T-helper 22 cell (primary cell): ENCODE results near the gene IRAK1BP1.
"Not testable (repeated sequence)": the region's sequence is repeated elsewhere in the genome, so short reads cannot be mapped to it uniquely, and the experiment has no call there.

Source experiments
- DNase-seq: peaks from one replicate; pipeline ENCODE4 v3.0.0-alpha.2; 2020; ENCODE audit warnings: low read depth

The IRAK1BP1 gene, protein sequence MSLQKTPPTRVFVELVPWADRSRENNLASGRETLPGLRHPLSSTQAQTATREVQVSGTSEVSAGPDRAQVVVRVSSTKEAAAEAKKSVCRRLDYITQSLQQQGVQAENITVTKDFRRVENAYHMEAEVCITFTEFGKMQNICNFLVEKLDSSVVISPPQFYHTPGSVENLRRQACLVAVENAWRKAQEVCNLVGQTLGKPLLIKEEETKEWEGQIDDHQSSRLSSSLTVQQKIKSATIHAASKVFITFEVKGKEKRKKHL

GRCh38 chr6:78867370-78868040, at the start of gene IRAK1BP1:
Gene IRAK1BP1, plus strand, starts transcription at chr6:78867551. Its CDS starts 26 bp downstream, at chr6:78867577.
- peak; percentile 14 for DNase-seq

DNA sequence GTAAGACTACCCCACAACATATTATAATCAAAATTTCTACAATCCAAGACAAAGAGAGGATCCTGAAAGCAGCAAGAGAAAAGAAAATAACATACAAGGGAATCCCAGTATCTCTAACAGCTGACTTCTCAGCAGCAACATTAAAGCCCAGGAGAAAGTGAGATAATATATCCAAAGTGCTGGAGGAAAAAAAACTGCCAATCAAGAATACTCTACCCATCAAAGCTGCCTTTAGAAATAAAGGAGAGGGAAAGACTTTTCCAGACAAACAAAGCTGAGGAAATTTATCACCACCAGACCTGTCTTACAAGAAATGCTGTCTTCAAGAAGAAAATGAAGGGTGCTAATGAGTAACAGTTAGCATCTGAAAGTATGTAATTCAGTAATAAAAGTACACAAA, 43.3 kb upstream of the IRAK1BP1 start:
- DNase-seq, result no peak

DNA sequence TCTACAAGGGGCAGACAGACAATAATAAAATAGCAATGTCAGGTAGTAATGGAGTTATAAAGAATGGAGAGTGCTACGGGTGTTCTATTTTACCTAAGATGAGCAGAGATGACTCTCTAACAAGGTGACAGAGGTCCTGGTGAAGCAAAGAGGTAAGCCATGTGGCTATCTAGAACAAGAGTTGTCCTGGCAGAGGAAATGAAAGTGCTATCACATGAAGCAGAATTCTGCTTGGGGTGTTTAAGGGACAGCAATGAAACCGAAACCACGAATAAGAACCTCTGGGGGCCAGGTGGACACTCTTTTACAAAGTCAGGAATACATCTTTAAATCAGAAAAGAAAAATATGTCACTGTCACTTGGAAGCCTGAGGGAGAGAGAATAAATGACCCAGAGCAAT, 37.9 kb upstream of the IRAK1BP1 start:
- DNase-seq, result no peak

DNA sequence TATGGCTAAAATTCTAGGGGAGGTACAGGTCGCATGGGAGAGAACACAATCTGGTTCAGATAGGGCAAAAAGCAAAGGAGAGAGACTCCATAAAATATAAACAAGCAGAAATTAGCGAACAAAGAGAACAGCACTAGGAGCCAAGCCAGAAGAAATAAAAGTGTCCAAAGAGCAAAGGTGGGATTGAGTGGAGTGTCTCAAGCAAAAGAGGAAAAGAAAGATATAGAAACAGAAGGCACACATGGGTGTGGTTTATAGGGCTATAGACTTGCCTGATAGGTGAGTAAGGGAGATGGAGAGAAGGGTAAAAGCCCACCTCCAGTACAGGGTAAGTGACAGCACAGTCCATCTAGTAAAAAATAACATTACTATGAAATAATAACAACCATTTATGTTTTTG, 36.5 kb upstream of the IRAK1BP1 start:
- DNase-seq, result no peak

GRCh38 chr6:78831492-78831891, 35.9 kb upstream of the IRAK1BP1 start:
- no peak for DNase-seq

DNA sequence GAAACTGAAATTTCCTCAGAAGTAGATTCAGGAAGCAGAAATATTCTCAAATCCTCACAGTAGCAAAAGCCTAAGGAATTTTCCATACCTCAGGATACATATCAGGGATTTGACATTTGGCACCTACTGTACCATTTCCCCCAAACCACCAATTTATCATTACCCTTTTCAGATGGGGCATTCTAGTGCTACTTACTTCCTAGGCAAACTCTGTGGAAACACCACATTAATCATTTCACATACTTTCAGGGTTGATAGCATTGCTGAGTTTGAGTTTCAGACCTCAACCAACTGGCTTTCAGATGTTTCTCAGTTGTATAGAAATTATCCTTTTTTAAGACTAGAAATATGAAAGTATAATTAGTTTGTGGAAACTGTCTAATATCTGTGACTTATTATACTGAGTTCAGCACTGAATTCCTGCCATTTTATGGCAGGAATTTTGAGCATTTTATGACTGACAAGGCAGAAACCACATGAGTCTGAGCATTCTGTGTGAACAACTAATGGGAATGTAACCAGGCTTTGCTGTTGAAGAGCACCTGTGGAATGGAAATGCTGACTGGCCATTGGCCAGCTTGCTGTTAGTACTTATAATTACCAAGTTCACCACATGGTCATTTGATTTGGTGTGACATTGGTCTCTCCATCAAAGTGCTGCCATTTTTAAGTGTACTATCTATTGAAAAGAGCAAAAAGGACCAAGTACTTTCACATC, 35.1 kb upstream of the IRAK1BP1 start:
- DNase-seq, result no peak

- no peak for DNase-seq
Observed at GRCh38 chr6:78835817-78836216, 31.5 kb upstream of the IRAK1BP1 start.

- DNase-seq, result no peak
Observed at GRCh38 chr6:78836598-78836997, 30.8 kb upstream of the IRAK1BP1 start.

GRCh38 chr6:78841111-78841510, 26.2 kb upstream of the IRAK1BP1 start:
- DNase-seq, result no peak

DNA sequence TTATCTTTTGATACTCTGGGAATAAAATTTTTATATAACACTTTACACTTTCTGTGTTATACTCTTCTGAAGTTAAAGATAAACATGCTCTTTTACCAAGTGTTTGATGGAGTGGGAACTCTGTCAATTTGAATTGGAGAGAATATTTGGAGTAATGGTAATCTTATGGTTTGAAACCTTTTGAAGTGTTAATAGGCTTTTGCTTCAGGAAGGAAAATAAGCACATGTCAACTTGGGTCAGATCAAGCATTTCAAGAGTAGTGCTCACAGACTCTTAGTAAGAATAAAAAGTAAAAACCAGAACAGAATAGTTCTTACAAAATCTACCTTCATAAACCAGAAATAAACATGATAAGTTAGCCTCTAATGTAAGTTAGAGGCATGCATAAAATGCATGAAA, 24.4 kb upstream of the IRAK1BP1 start:
- DNase-seq, result no peak

DNA sequence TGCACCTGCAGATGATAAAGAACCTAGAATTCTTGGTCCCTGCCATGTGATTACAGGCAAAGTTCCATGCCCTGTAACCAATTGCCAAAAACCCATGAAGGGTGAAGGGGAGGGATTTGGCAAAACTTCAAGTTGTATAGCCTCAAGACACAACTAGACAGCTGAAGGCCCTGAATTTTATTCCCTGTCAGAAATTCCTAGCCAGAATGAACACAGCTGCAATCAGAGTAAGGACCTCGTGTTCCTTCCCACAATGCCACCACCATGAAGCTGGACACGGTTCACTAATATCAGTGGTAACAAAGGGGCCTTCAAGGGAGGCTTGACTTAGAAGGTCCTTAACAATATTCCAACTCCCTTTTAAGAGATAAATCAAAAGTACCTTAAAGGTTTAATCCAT, 22.5 kb upstream of the IRAK1BP1 start:
- no peak for DNase-seq

DNA sequence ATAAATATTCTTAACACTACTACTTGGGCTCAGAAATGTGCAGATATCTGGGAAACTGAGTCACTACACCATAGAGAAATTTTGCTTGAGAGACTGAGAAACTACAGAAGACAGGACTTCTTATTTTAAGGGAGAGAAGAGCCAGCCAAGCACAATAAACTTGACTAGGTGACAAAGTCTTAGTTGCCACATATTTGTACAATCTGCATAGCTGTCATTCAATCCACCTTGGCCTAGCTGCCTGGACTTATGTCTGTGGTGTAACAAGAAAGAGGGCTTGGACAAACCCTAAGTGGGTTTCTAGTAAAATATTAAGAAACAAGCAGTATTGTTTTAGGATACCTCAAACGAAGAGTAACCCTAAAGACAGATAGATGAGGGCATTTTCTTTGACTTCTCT, 21.8 kb upstream of the IRAK1BP1 start:
- no peak for DNase-seq

DNA sequence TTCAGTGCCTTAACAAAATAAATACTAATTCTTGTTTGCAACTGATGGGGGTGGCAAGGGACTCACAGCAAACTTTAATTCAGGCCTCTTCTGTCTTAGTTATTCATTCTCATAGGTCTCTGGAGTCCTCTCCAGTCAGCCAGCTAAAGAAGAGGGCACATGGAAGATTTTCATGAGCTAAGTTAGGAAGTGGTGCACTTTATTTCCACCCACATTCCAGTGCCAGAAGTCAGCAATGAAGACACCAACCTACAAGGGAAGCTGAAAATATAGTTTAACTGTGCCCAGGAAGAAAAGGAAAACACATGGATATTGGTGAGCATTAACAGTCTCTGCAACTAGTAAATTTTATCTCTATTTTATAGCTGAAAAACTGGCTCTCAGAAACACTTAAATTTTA, 16.7 kb upstream of the IRAK1BP1 start:
- DNase-seq, result no peak

DNA sequence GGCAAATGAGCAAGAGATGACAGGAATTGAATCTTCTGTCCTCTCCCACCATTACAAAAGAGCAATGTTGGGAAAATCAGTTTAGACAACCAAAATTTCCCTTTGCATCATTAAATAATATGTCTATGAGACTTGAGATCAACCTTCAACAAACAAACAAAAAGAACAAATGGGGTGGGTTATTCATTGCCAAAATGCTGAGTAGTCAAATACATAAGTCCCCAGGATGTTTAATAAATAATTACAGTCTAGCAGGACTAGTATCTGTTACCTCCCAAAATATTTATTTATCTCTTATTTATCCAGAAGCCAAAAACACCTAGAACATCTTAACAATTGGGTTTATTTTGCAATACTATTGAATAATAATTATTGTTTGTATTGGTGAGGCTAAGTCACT, 16.2 kb upstream of the IRAK1BP1 start:
- DNase-seq, result no peak

- DNase-seq, result no peak
Observed at GRCh38 chr6:78854546-78854945, 12.8 kb upstream of the IRAK1BP1 start.

- DNase-seq, result not testable (repeated sequence)
Observed at GRCh38 chr6:78858339-78858938, 8.9 kb upstream of the IRAK1BP1 start.

GRCh38 chr6:78861509-78861908, 5.8 kb upstream of the IRAK1BP1 start:
- no peak for DNase-seq

DNA sequence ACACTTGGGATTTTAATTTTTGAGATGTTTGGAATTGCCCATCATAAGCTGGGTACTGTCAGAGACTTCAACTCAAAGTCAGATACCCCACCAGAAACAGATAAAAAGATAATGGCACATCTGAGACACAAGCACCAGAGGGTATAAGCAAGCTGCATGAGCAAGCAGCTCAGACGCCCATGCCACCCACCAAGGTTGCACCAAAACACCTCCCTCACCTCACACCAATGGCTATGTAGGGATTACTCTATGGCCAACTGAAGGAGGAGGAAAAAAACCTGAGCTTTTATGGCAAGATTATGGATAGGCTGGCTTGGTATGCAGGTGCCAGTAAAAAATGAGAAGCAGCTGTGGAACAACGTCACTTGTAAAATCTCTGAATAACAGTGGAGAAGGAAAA, 3.8 kb upstream of the IRAK1BP1 start:
- no peak for DNase-seq

GRCh38 chr6:78864957-78865356, 2.4 kb upstream of the IRAK1BP1 start:
- DNase-seq, result no peak

GRCh38 chr6:78867020-78867369, 356 bp upstream of the IRAK1BP1 start:
- DNase-seq, result no peak

DNA sequence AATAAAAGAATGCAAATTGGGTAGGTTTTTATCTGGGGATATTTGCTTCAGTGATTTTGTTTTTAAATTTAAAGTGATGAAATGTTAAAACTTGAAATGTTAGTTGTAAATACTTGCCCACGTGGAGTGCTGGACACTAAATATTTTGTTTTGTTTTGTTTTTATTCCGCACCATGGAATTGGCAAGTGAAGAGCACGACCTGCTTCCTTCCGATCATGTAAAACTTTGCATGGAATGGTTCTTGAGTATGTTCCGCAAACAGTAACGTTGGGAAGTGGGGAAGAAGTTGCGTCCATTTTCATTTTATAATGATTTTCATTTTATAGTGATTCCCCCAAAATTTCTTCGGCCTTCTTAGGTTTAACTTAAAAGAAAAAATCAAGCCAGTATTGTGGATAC, 765 bp downstream of the IRAK1BP1 start:
- no peak for DNase-seq

DNA sequence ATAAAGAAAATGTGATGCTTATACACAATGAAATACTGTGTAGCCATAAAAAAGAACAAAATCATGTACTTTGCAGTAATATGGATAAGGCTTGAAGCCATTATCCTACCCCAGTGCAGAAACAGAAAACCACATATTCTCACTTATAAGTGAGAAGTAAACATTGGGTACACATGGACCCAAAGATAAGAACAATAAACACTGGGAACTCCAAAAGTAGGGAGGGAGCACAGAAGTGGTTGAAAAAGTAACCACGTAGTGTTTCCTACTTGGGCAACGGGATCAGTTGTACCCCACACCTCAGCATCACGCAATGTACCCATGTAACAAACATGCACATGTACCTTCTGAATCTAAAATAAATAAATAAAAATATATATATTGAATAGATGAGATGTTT, 8.2 kb downstream of the IRAK1BP1 start:
- DNase-seq, result no peak

- no peak for DNase-seq
Observed at GRCh38 chr6:78883651-78884050, 16.3 kb downstream of the IRAK1BP1 start.
